ENCODE data around the gene TET2. TPM values are rescaled to one million over a fixed set of nuclear protein-coding genes. Genes with fewer than 3 reads are reported as not detected.
A peak's percentile ranks its signal among the peaks of the same experiment; 100 is the strongest.

Gene TET2
- polyA plus RNA-seq, 1 donor from 2014 or later = 32.8 TPM

DNA sequence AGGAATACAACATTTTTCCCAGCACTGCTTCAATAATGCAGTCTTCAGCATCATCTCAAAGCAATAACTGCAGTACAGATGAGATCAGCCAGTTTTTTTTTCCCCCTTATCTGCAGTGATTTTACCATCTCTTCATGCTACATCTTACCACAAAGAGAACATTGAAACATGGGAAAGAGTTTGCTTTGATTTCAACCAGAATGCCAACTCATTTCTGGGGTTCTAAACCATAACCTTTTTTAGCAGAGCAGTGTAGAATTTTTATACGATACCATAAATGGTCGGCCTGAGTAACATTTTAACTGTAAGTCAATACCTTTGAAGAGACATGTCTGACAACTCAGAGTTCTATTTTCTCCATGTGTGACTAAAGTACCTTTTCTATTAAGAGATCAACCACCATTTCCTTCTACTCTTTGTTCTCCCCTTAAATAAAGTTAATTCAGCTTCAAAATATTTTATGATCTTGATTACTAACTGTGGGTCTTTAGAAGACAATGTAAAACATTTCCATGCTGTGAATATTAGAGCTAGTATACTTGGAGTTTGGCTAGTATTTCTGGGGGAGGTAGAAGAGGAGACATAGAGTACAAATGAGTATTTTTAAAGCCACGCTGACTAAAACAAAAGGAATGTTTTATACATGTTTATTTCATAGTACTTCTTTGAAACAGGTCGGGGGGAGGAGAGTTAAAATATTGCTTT, 69.1 kb downstream of the TET2 start:
- Mint-ChIP-seq H3K9me3 (no peaks in the 10 kb centered on the region), H3K4me3 (no peak overlapping the region), H3K27ac (peak overlapping the region in 1 of 3 donors; percentile 39), H3K4me1 (peaks cover 12 to 48% (median 32%) of the 10 kb centered on the region in 3 donors), H3K36me3 (peaks cover 11% of the 10 kb centered on the region), H3K27me3 (no peaks in the 10 kb centered on the region)

DNA sequence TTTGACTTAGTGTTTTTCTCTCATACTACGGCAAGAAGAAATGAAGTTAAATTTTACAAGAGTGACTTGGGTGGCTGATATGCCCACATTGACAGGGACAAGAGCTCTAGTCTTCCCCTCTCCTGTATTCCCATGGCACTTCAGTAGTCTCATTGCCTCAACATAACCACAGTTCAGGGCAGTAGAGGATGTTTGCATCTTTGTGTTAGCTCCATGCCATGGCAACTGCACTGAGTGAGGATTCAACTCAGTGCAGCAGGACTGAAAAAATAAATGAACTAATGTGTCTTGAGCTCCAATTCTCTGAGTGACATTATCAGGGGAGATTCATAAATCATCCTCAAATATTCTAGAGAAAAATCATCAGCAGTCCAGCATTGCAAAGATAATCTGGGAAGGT, 78.8 kb downstream of the TET2 start:
- Mint-ChIP-seq H3K9me3 (no peaks in the 10 kb centered on the region), H3K36me3 (peaks cover 5% of the 10 kb centered on the region), H3K27me3 (no peaks in the 10 kb centered on the region), H3K4me3 (no peak overlapping the region), H3K4me1 (peaks cover 12 to 28% (median 13%) of the 10 kb centered on the region in 3 donors), H3K27ac (no peak overlapping the region)

DNA sequence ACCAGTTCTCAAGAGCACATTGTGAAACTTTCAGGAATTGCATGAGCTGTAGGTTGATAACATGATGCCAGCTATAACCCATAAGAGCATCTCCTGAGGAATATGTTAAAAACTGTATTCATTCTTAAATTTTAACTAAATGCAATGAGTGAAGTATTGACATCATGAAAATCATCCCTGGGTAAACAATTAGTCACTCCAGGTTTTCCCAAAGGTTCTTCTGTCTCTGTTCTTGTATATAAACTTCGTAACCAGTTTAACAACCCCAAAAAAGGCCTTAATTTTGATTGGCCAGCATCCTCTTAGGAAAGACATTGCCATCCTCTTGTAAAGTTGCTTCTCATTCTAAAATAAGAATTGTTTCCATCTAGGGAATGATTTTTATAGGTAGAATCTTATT, 80.4 kb downstream of the TET2 start:
- Mint-ChIP-seq H3K4me3 (no peak overlapping the region), H3K4me1 (peaks cover 12 to 30% (median 13%) of the 10 kb centered on the region in 3 donors), H3K9me3 (no peaks in the 10 kb centered on the region), H3K36me3 (peaks cover 5% of the 10 kb centered on the region), H3K27me3 (no peaks in the 10 kb centered on the region), H3K27ac (peak overlapping the region in 1 of 3 donors; percentile 13)

DNA sequence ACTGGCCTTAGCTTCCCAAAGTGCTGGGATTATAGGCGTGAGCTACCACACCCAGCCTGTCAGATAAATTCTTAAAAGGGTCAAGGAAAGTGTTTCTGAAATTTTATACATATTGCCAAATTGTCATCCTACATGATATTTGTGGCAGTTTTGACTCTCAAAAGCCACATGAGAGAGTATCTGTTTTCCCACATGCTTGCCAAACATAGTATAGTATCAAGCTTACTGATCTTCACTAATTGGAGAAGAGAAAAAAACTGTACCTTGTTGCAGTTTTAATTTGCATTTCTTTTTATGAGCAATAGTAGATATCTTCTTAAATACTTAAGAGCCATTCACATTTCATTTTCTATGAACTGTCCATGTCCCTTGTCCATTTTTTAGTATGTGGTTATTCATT, 83.6 kb downstream of the TET2 start:
- no peaks in the 10 kb centered on the region for H3K27me3 Mint-ChIP-seq
- no peak overlapping the region for H3K4me3 Mint-ChIP-seq
- peaks cover 26 to 34% (median 33%) of the 10 kb centered on the region in 3 donors for H3K4me1 Mint-ChIP-seq
- H3K27ac Mint-ChIP-seq = no peak overlapping the region
- H3K9me3 Mint-ChIP-seq = no peaks in the 10 kb centered on the region
- peaks cover 5% of the 10 kb centered on the region for H3K36me3 Mint-ChIP-seq

DNA sequence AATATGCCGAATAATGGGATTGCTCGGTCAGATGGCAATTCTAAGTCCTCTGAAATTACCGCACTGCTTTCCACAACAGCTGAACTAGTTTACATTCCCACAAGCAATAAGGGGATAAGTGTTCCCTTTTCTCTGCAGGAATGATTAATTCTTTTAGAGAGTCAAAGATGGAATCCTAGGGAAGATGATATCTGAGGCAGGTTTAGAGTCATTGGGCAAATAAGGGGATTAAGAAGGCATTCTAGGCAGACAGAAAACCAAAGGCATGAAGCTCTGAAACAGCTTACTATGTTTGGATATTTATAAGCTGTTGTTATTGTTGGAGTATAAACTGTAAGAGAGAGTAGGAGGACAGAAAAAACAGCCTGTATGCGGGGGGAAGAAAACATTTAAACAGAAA, 85.7 kb downstream of the TET2 start:
- no peaks in the 10 kb centered on the region for H3K9me3 Mint-ChIP-seq
- H3K4me3 Mint-ChIP-seq = peak overlapping the region in 2 of 4 donors; percentile 2 to 47
- no peaks in the 10 kb centered on the region for H3K27me3 Mint-ChIP-seq
- peaks cover 6% of the 10 kb centered on the region for H3K36me3 Mint-ChIP-seq
- peak overlapping the region in 1 of 3 donors; percentile 26 for H3K27ac Mint-ChIP-seq
- H3K4me1 Mint-ChIP-seq = peaks cover 40 to 47% (median 46%) of the 10 kb centered on the region in 3 donors

DNA sequence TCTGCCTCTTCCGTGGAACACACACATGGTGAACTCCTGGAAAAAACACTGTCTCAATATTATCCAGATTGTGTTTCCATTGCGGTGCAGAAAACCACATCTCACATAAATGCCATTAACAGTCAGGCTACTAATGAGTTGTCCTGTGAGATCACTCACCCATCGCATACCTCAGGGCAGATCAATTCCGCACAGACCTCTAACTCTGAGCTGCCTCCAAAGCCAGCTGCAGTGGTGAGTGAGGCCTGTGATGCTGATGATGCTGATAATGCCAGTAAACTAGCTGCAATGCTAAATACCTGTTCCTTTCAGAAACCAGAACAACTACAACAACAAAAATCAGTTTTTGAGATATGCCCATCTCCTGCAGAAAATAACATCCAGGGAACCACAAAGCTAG, 87.9 kb downstream of the TET2 start:
- Mint-ChIP-seq H3K27me3 (no peaks in the 10 kb centered on the region), H3K36me3 (peaks cover 8% of the 10 kb centered on the region), H3K9me3 (no peaks in the 10 kb centered on the region), H3K27ac (peak overlapping the region in 2 of 3 donors; percentile 60 to 90), H3K4me3 (peak overlapping the region in 2 of 4 donors; percentile 75 to 85), H3K4me1 (peaks cover 41 to 57% (median 52%) of the 10 kb centered on the region in 3 donors)

DNA sequence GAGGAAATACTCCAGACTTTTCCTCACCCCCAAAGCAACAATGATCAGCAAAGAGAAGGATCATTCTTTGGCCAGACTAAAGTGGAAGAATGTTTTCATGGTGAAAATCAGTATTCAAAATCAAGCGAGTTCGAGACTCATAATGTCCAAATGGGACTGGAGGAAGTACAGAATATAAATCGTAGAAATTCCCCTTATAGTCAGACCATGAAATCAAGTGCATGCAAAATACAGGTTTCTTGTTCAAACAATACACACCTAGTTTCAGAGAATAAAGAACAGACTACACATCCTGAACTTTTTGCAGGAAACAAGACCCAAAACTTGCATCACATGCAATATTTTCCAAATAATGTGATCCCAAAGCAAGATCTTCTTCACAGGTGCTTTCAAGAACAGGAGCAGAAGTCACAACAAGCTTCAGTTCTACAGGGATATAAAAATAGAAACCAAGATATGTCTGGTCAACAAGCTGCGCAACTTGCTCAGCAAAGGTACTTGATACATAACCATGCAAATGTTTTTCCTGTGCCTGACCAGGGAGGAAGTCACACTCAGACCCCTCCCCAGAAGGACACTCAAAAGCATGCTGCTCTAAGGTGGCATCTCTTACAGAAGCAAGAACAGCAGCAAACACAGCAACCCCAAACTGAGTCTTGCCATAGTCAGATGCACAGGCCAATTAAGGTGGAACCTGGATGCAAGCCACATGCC, 89.7 kb downstream of the TET2 start:
- Mint-ChIP-seq H3K27me3 (no peaks in the 10 kb centered on the region), H3K4me3 (peak overlapping the region; percentile 45 to 85 (median 71)), H3K36me3 (peaks cover 9% of the 10 kb centered on the region), H3K4me1 (peaks cover 44 to 59% (median 48%) of the 10 kb centered on the region in 3 donors), H3K27ac (peak overlapping the region; percentile 7 to 90 (median 49)), H3K9me3 (no peaks in the 10 kb centered on the region)

DNA sequence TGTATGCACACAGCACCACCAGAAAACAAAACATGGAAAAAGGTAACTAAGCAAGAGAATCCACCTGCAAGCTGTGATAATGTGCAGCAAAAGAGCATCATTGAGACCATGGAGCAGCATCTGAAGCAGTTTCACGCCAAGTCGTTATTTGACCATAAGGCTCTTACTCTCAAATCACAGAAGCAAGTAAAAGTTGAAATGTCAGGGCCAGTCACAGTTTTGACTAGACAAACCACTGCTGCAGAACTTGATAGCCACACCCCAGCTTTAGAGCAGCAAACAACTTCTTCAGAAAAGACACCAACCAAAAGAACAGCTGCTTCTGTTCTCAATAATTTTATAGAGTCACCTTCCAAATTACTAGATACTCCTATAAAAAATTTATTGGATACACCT, 90.2 kb downstream of the TET2 start:
- Mint-ChIP-seq H3K4me1 (peaks cover 44 to 58% (median 48%) of the 10 kb centered on the region in 3 donors), H3K9me3 (no peaks in the 10 kb centered on the region), H3K27ac (peak overlapping the region in 1 of 3 donors; percentile 49), H3K4me3 (peak overlapping the region; percentile 45 to 85 (median 71)), H3K27me3 (no peaks in the 10 kb centered on the region), H3K36me3 (peaks cover 9% of the 10 kb centered on the region)

DNA sequence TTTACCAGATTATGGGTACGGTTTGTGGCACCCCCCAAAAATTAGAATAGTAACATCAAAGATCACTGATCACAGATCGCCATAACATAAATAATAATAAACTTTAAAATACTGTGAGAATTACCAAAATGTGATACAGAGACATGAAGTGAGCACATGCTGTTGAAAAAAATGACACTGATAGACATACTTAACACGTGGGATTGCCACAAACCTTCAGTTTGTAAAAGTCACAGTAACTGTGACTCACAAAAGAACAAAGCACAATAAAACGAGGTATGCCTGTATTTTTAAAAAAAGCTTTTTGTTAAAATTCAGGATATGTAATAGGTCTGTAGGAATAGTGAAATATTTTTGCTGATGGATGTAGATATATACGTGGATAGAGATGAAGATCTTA, 93.4 kb downstream of the TET2 start:
- Mint-ChIP-seq H3K36me3 (peaks cover 21% of the 10 kb centered on the region), H3K4me1 (peaks cover 24 to 33% (median 28%) of the 10 kb centered on the region in 3 donors), H3K27ac (no peak overlapping the region)

DNA sequence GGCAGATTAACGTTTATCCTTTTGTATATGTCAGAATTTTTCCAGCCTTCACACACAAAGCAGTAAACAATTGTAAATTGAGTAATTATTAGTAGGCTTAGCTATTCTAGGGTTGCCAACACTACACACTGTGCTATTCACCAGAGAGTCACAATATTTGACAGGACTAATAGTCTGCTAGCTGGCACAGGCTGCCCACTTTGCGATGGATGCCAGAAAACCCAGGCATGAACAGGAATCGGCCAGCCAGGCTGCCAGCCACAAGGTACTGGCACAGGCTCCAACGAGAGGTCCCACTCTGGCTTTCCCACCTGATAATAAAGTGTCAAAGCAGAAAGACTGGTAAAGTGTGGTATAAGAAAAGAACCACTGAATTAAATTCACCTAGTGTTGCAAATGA, 94.8 kb downstream of the TET2 start:
- H3K36me3 Mint-ChIP-seq = peaks cover 18% of the 10 kb centered on the region
- no peaks in the 10 kb centered on the region for H3K27me3 Mint-ChIP-seq
- H3K9me3 Mint-ChIP-seq = no peaks in the 10 kb centered on the region
- H3K4me1 Mint-ChIP-seq = peaks cover 12 to 19% (median 14%) of the 10 kb centered on the region in 3 donors
- no peak overlapping the region for H3K27ac Mint-ChIP-seq
- no peak overlapping the region for H3K4me3 Mint-ChIP-seq

More for the DNA sequence above, 93.4 kb downstream of the TET2 start:
- H3K4me3 Mint-ChIP-seq = no peak overlapping the region
- no peaks in the 10 kb centered on the region for H3K9me3 Mint-ChIP-seq
- no peaks in the 10 kb centered on the region for H3K27me3 Mint-ChIP-seq

DNA sequence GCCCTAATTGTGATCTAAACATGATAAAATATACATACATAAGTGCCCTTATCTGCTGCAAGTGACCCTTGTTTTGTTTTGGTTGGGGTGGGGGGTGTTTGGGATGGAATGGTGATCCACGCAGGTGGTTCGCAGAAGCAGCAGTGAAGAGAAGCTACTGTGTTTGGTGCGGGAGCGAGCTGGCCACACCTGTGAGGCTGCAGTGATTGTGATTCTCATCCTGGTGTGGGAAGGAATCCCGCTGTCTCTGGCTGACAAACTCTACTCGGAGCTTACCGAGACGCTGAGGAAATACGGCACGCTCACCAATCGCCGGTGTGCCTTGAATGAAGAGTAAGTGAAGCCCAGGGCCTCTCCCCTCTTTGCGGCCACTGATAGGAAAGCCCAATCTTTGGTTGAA, 96.8 kb downstream of the TET2 start:
- Mint-ChIP-seq H3K4me3 (peak overlapping the region in 1 of 4 donors; percentile 12), H3K9me3 (no peaks in the 10 kb centered on the region), H3K27ac (peak overlapping the region in 1 of 3 donors; percentile 77), H3K4me1 (peaks cover 4 to 8% (median 8%) of the 10 kb centered on the region in 3 donors), H3K36me3 (peaks cover 18% of the 10 kb centered on the region), H3K27me3 (no peaks in the 10 kb centered on the region)

DNA sequence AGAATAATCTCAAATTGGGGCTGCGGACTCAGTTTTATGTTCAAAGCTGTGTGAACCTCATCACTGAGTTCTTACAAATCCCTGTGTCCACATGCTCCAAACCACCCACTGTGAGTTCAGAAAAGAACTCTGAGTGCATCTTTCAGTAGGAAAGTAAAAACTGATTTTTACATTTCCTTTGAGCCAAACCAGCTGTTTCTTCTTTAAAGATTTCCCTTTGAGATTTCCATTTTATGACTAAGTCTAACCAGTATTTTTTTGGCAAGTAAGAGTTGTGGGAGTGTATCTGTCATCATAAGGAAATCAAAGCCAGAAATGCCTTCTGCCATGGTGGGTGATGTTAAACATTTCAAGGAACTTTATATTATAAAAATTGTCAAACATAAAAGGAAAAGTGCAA, 100.0 kb downstream of the TET2 start:
- no peaks in the 10 kb centered on the region for H3K9me3 Mint-ChIP-seq
- H3K4me3 Mint-ChIP-seq = no peak overlapping the region
- peaks cover 17% of the 10 kb centered on the region for H3K36me3 Mint-ChIP-seq
- no peaks in the 10 kb centered on the region for H3K27me3 Mint-ChIP-seq
- H3K4me1 Mint-ChIP-seq = peaks cover 2 to 5% (median 2%) of the 10 kb centered on the region in 3 donors
- H3K27ac Mint-ChIP-seq = no peak overlapping the region

DNA sequence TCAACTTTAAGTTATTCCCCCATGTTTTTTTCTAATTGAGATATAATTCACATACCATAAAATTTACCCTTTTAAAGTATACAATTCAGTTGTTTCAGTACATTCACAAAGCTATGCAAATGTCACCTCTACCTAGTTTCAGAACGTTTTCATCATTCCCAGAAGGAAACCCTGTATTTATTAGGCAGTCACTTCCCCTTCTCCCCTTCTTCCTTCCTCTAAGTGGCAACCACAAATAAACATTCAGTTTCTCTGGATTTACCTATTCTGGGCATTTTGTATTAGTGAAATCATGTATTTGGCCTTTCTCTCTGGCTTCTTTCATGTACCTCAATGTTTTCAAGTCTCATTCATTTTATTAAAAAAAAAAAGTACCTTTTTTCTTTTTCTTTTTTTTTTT, 101.9 kb downstream of the TET2 start:
- Mint-ChIP-seq H3K4me3 (no peak overlapping the region), H3K27ac (no peak overlapping the region), H3K9me3 (peaks cover 0 to 2% (median 2%) of the 10 kb centered on the region in 3 donors), H3K36me3 (peaks cover 17% of the 10 kb centered on the region), H3K4me1 (peaks cover 2 to 5% (median 2%) of the 10 kb centered on the region in 3 donors), H3K27me3 (no peaks in the 10 kb centered on the region)

DNA sequence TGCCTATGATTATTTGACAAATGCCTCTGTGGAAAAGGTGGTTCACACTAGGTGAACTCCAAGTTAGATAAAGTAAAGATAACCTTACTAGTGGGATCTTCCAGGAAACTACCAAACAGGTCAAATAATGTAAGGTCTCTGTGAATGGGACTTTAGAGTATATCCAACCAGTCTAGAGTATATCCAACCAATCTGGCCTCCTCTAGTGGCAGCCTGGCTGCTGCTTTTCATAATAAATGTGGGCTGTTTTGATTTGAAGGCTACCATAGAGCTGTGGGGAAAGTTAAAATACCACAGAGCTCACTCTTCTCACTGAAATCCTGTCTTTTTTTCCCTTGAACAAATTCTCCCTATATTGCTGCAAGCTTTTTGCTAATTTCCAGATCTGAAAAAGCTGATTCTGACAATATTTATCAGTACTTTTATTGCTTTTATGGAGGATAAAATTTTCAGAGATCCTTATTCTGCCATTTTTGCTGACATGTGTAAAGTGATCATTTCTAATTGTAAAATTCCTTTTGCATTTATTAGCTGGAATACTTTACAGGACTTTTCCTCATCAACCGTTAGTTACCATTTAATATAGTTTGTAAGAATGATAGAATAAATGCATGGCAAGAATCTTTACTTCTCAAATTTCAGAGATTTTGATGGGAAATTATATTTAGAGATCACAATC, 111.3 kb downstream of the TET2 start:
- Mint-ChIP-seq H3K36me3 (peaks cover 20% of the 10 kb centered on the region), H3K9me3 (peaks cover 0 to 4% (median 2%) of the 10 kb centered on the region in 3 donors), H3K4me3 (no peak overlapping the region), H3K27me3 (no peaks in the 10 kb centered on the region), H3K27ac (no peak overlapping the region), H3K4me1 (no peaks in the 10 kb centered on the region)

DNA sequence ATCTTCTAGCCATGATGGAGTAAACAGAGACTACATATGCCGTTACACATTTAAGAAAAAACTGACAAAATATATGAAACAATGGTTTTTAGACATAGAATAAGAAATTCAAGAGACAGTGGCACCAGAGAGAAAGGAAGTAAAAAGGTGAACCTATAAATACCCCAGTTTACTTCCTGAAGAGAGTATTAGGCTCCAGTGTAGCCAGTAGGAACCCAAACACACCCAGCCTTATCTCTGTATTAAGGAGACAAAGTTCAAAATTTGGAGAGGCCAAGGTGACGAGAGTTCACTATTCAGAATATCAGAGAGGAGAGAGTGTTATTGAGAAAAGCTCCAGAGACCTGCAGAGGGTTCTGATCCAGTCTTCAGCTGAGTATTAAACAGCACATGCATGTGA, 119.0 kb downstream of the TET2 start:
- Mint-ChIP-seq H3K9me3 (peaks cover 0 to 5% (median 0%) of the 10 kb centered on the region in 3 donors), H3K4me3 (peak overlapping the region in 1 of 4 donors; percentile 41), H3K27me3 (no peaks in the 10 kb centered on the region), H3K4me1 (peaks cover 8 to 13% (median 12%) of the 10 kb centered on the region in 3 donors), H3K27ac (no peak overlapping the region), H3K36me3 (peaks cover 25% of the 10 kb centered on the region)
